ENCODE data around the gene RRP1B. TPM values are rescaled to one million over a fixed set of nuclear protein-coding genes. Genes with fewer than 3 reads are reported as not detected.

RRP1B gene
- polyA plus RNA-seq, 2 of the 4 experiments (the other 2 are of a cell fraction): 32.5 TPM

DNA sequence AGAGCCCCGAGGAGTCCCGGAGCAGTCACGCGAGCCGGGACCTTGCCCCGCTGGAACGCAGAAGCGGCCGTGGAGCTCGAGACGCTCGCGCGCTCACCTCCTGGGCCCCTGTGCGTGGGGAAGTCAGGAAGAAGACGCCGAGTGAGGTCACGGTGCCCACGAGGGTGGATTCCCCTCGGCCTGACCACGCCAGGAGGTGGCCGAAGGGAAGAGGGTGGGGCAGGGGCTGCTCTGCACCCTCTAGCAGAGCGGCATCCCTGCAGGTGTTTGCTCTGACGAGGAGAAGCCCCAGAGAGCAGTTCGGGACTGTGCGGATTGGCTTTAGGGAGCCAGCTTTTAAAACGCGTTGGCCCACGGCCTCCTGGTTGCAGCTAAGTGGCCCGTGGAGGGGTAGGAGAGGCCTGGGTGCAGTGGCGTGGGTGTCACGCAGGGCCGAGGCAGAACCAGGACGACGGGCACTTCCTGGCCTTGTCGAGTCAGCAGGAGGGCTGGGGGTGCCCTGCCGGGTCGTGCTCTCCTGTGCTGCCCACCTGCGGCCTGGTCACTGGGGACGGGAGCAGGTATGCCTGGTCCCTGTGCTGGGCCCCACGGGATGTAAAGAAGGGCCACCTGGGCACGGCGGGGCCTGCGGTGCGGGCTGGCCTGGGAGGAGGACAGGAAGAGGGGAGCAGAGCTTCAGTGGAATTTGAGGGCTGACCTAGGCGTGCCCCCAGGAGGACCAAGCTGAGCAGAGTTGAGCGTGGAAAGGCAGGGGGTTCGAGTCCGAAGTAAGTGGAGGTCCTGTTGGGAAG lies 60.6 kb downstream of the RRP1B start:
- Histone ChIP-seq H3K27ac (peak overlapping the region; percentile 100), H3K4me2 (peak overlapping the region; percentile 93), H3K4me1 (peaks cover 57% of the 10 kb centered on the region), H3K4me3 (peak overlapping the region; percentile 97), H3K9me3 (no peaks in the 10 kb centered on the region)
- ChIA-PET POLR2A (interaction anchor here (0.7 to 1.9 kb wide), 2 partner anchors 8 to 47 kb away, joined by 3 to 10 read pairs; no protein-coding TSS in a partner anchor), CTCF (interaction anchor here (1.2 kb wide), 2 partner anchors 8 to 9 kb away, joined by 3 to 5 read pairs; no protein-coding TSS in a partner anchor)
- DNase-seq (ENCODE audit: low read depth in 1 of 2, low spot score in 1 of 2) (no peak), FAIRE-seq (no peak), ATAC-seq (peak in 1 of 2 experiments; percentile 31; a peak in 3 of 6 replicates)
- WGBS (ENCODE audit: missing lambda C conversion rate): 3% methylated on average over 13 of the region's 49 CpGs
- TF ChIP-seq BHLHE40 (IDR thresholded peaks at IDR 0.05; ENCODE audit: low read depth, low read length): no peak
- no peak for TF ChIP-seq SREBF2 (IDR thresholded peaks at IDR 0.05)
- TF ChIP-seq EHF (CRISPR knock-in tag; IDR thresholded peaks at IDR 0.05): no peak
- TF ChIP-seq GATA3 (IDR thresholded peaks at IDR 0.05; ENCODE audit: borderline replicate concordance): no peak
- no peak for TF ChIP-seq ZFP36 (IDR thresholded peaks at IDR 0.05; ENCODE audit: borderline replicate concordance, partially characterized antibody)
- TF ChIP-seq, protein P1, sequence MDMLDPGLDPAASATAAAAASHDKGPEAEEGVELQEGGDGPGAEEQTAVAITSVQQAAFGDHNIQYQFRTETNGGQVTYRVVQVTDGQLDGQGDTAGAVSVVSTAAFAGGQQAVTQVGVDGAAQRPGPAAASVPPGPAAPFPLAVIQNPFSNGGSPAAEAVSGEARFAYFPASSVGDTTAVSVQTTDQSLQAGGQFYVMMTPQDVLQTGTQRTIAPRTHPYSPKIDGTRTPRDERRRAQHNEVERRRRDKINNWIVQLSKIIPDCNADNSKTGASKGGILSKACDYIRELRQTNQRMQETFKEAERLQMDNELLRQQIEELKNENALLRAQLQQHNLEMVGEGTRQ (IDR thresholded peaks at IDR 0.05): no peak
- TF ChIP-seq ZC3H11A (IDR thresholded peaks at IDR 0.05): no peak
- TF ChIP-seq, protein P2, sequence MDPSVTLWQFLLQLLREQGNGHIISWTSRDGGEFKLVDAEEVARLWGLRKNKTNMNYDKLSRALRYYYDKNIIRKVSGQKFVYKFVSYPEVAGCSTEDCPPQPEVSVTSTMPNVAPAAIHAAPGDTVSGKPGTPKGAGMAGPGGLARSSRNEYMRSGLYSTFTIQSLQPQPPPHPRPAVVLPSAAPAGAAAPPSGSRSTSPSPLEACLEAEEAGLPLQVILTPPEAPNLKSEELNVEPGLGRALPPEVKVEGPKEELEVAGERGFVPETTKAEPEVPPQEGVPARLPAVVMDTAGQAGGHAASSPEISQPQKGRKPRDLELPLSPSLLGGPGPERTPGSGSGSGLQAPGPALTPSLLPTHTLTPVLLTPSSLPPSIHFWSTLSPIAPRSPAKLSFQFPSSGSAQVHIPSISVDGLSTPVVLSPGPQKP (IDR thresholded peaks at IDR 0.05; ENCODE audit: low read depth, low read length): no peak
- TF ChIP-seq MYC (IDR thresholded peaks at IDR 0.05; ENCODE audit: borderline replicate concordance, low read length): no peak
- no peak for TF ChIP-seq FOSL2 (IDR thresholded peaks at IDR 0.05)
- no peak for TF ChIP-seq FOSL2 (CRISPR knock-in tag; IDR thresholded peaks at IDR 0.05)
- TF ChIP-seq HOXB5 (CRISPR knock-in tag; IDR thresholded peaks at IDR 0.05): no peak
- TF ChIP-seq KDM1A (IDR thresholded peaks at IDR 0.05; ENCODE audit: low read depth): no peak
- TF ChIP-seq TFCP2L1 (CRISPR knock-in tag; IDR thresholded peaks at IDR 0.05): no peak
- TF ChIP-seq, protein P3, sequence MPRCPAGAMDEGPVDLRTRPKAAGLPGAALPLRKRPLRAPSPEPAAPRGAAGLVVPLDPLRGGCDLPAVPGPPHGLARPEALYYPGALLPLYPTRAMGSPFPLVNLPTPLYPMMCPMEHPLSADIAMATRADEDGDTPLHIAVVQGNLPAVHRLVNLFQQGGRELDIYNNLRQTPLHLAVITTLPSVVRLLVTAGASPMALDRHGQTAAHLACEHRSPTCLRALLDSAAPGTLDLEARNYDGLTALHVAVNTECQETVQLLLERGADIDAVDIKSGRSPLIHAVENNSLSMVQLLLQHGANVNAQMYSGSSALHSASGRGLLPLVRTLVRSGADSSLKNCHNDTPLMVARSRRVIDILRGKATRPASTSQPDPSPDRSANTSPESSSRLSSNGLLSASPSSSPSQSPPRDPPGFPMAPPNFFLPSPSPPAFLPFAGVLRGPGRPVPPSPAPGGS (IDR thresholded peaks at IDR 0.05): no peak
- TF ChIP-seq CBX8 (IDR thresholded peaks at IDR 0.05): no peak
- TF ChIP-seq HOXA7 (CRISPR knock-in tag; IDR thresholded peaks at IDR 0.05): no peak
- TF ChIP-seq HDAC2 (IDR thresholded peaks at IDR 0.05): no peak
- no peak for TF ChIP-seq EP300 (IDR thresholded peaks at IDR 0.05)
- no peak for TF ChIP-seq TP53 (CRISPR knock-in tag; IDR thresholded peaks at IDR 0.05)

DNA sequence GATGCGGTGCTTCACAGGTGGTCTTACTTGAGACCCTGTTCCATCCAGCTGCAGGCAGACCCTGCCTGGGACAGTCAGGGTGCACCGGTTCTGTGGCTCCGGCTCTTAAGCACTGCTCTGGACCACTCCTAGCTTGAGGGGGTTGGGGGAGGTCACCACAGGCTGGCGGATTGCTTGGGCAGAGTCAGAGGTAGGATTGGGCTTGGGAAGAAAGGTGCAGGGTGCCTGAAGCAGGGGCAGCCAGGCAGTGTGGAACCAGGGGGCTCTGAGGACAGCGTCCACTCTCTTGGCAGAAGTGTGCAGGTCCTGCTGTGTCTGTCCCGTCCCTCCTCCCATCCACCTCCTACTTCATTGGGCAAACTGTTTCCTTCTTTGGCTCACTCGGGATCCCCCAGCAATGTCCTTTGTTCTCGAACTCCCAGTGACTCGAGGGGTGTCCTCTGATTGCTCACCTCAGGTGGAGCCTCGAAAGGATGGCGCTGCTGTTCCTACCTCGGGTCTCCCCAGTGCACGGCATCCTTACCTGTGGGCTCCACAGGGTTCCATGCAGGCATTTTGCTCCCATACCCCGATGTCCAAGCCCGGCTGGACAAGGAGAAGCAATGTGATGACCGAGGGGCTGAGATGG lies 61.3 kb downstream of the RRP1B start:
- no peak for FAIRE-seq
- no peak for DNase-seq (ENCODE audit: low read depth in 1 of 2, low spot score in 1 of 2)
- ChIA-PET POLR2A (interaction anchor here (1.9 kb wide), 1 partner anchor 8 kb away, joined by 10 read pairs; no protein-coding TSS in a partner anchor), CTCF (interaction anchor here (1.2 to 1.4 kb wide), 3 partner anchors 10 to 20 kb away, joined by 3 to 4 read pairs (median 3); no protein-coding TSS in a partner anchor)
- peak overlapping the region; percentile 93 for H3K4me2 ChIP-seq
- H3K4me3 ChIP-seq: peak overlapping the region; percentile 97
- TF ChIP-seq, protein P4, sequence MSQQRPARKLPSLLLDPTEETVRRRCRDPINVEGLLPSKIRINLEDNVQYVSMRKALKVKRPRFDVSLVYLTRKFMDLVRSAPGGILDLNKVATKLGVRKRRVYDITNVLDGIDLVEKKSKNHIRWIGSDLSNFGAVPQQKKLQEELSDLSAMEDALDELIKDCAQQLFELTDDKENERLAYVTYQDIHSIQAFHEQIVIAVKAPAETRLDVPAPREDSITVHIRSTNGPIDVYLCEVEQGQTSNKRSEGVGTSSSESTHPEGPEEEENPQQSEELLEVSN (IDR thresholded peaks at IDR 0.05; ENCODE audit: borderline replicate concordance, low read depth): no peak
- TF ChIP-seq ZFP36 (IDR thresholded peaks at IDR 0.05; ENCODE audit: borderline replicate concordance, partially characterized antibody) (no peak), NPAS2 (CRISPR knock-in tag; IDR thresholded peaks at IDR 0.05; ENCODE audit: borderline replicate concordance) (no peak)
- TF ChIP-seq, protein P5, sequence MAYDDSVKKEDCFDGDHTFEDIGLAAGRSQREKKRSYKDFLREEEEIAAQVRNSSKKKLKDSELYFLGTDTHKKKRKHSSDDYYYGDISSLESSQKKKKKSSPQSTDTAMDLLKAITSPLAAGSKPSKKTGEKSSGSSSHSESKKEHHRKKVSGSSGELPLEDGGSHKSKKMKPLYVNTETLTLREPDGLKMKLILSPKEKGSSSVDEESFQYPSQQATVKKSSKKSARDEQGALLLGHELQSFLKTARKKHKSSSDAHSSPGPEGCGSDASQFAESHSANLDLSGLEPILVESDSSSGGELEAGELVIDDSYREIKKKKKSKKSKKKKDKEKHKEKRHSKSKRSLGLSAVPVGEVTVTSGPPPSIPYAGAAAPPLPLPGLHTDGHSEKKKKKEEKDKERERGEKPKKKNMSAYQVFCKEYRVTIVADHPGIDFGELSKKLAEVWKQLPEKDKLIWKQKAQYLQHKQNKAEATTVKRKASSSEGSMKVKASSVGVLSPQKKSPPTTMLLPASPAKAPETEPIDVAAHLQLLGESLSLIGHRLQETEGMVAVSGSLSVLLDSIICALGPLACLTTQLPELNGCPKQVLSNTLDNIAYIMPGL (CRISPR knock-in tag; IDR thresholded peaks at IDR 0.05; ENCODE audit: borderline replicate concordance): no peak
- H3K9me3 ChIP-seq: no peaks in the 10 kb centered on the region
- WGBS (ENCODE audit: missing lambda C conversion rate): 2% methylated on average over 10 of the region's 16 CpGs
- H3K27ac ChIP-seq: peak overlapping the region; percentile 100
- ATAC-seq: peak in 1 of 2 experiments; percentile 9; a peak in 3 of 6 replicates
- peaks cover 64% of the 10 kb centered on the region for H3K4me1 ChIP-seq
